ENCODE measurements around the gene HSDL2. TPM values are rescaled to one million over a fixed set of nuclear protein-coding genes. Genes with fewer than 3 reads are reported as not detected.

The HSDL2 gene
- total RNA-seq, 4 donors from 2014 or later: 37.8 to 54.8 (median 43.8) TPM

GRCh38 chr9:112421771-112422222 is 41.9 kb downstream of the HSDL2 start:
- Histone ChIP-seq H3K4me1 (peaks cover 0 to 6% of the 10 kb centered on the region in 2 donors), H3K27ac (no peak overlapping the region), H3K36me3 (peaks cover 0 to 13% of the 10 kb centered on the region in 2 donors), H3K9me3 (no peaks in the 10 kb centered on the region), H3K4me3 (replicated peaks in 1 of 3) (no peak overlapping the region), H3K27me3 (no peaks in the 10 kb centered on the region)
- TF ChIP-seq POLR2A (IDR thresholded peaks at IDR 0.05) (no peak), CTCF (IDR thresholded peaks at IDR 0.05) (no peak)
- intact Hi-C loops (cut with DNase I): no loop called here
- WGBS, 2 donors: 90% methylated on average over 5 of the region's 5 CpGs
- DNase-seq: no peak

- no peak overlapping the region for H3K4me3 ChIP-seq (replicated peaks in 1 of 3)
- H3K27me3 ChIP-seq: no peaks in the 10 kb centered on the region
- WGBS, 2 donors: 82 to 92% methylated on average over 3 of the region's 3 CpGs
- TF ChIP-seq CTCF (IDR thresholded peaks at IDR 0.05) (no peak), POLR2A (IDR thresholded peaks at IDR 0.05) (no peak)
- H3K27ac ChIP-seq: no peak overlapping the region
- no peak for DNase-seq
- peaks cover 0 to 13% of the 10 kb centered on the region in 2 donors for H3K36me3 ChIP-seq
- no peaks in the 10 kb centered on the region for H3K4me1 ChIP-seq
- H3K9me3 ChIP-seq: no peaks in the 10 kb centered on the region
- intact Hi-C loops (cut with DNase I): no loop called here
Measured at GRCh38 chr9:112422417-112423148, 42.7 kb downstream of the HSDL2 start.

- Histone ChIP-seq H3K4me3 (replicated peaks in 1 of 3) (no peak overlapping the region), H3K36me3 (no peaks in the 10 kb centered on the region), H3K27ac (no peak overlapping the region), H3K4me1 (no peaks in the 10 kb centered on the region), H3K27me3 (no peaks in the 10 kb centered on the region), H3K9me3 (no peaks in the 10 kb centered on the region)
- no peak for DNase-seq
- 94 to 97% methylated on average over 6 of the region's 6 CpGs for WGBS, 2 donors
- intact Hi-C loops (cut with DNase I): no loop called here
- no peak for TF ChIP-seq CTCF (IDR thresholded peaks at IDR 0.05)
- TF ChIP-seq POLR2A (IDR thresholded peaks at IDR 0.05): no peak
Measured at GRCh38 chr9:112430006-112430522, 50.2 kb downstream of the HSDL2 start.

GRCh38 chr9:112433499-112434392 is 53.8 kb downstream of the HSDL2 start:
- no peaks in the 10 kb centered on the region for H3K27me3 ChIP-seq
- H3K4me1 ChIP-seq: no peaks in the 10 kb centered on the region
- H3K36me3 ChIP-seq: no peaks in the 10 kb centered on the region
- 61 to 70% methylated on average over 5 of the region's 5 CpGs for WGBS, 2 donors
- intact Hi-C loops (cut with DNase I): no loop called here
- no peak for DNase-seq
- H3K4me3 ChIP-seq (replicated peaks in 1 of 3): no peak overlapping the region
- no peaks in the 10 kb centered on the region for H3K9me3 ChIP-seq
- no peak overlapping the region for H3K27ac ChIP-seq
- TF ChIP-seq CTCF (IDR thresholded peaks at IDR 0.05): no peak
- no peak for TF ChIP-seq POLR2A (IDR thresholded peaks at IDR 0.05)
